Bronchial epithelial cell (primary cell): ENCODE results near the gene CAMTA1. TPM values are rescaled to one million over a fixed set of nuclear protein-coding genes. Genes with fewer than 3 reads are reported as not detected.

Experiments used
- DNase-seq: peaks from one replicate; pipeline ENCODE4 v3.0.0-alpha.2; 2010; ENCODE audit warnings: low read depth
- FAIRE-seq: peaks from 2 replicates; lab custom pipeline; 2011; peaks lifted over from hg19 to GRCh38; lab: Jason Lieb, UNC
- H3K27me3 ChIP-seq: 2 replicates; pipeline ENCODE4 v1.5.1; 2011; ENCODE audit warnings: low read length; ENCODE audit not compliant: control insufficient read depth, insufficient read depth
- H3K36me3 ChIP-seq: 2 replicates; pipeline ENCODE4 v1.5.1; 2011; ENCODE audit warnings: low read length; ENCODE audit not compliant: control insufficient read depth, insufficient read depth
- H3K4me3 ChIP-seq: 2 replicates; pipeline ENCODE4 v1.5.1; 2011; ENCODE audit warnings: mild to moderate bottlenecking, low read depth, low read length, control low read depth
- CTCF ChIP-seq: IDR thresholded peaks from 2 replicates; pipeline ENCODE4 v1.5.1; 2011; ENCODE audit warnings: mild to moderate bottlenecking, moderate library complexity, low read length, control low read depth, inconsistent platforms; ENCODE audit not compliant: insufficient read depth, severe bottlenecking
- total RNA-seq: library from RNA; depleted of rRNA; stranded (reverse); fragments of >200 nt; gene quantifications from 2 replicates; pipeline ENCODE4 v1.2.1, GENCODE V29; 2014

CAMTA1 gene
- total RNA-seq, 1 donor from 2014 or later = 68.2 TPM

GRCh38 chr1:7104339-7104738, 319.1 kb downstream of the CAMTA1 start:
- Histone ChIP-seq H3K36me3 (no peaks in the 10 kb centered on the region), H3K4me3 (no peak overlapping the region), H3K27me3 (no peaks in the 10 kb centered on the region)
- FAIRE-seq (no peak), DNase-seq (no peak)
- no peak for TF ChIP-seq CTCF

GRCh38 chr1:7105269-7105668, 320.0 kb downstream of the CAMTA1 start:
- no peak for FAIRE-seq

GRCh38 chr1:7106442-7107108, 321.3 kb downstream of the CAMTA1 start:
- H3K4me3 ChIP-seq = no peak overlapping the region
- DNase-seq = no peak
- H3K27me3 ChIP-seq = no peaks in the 10 kb centered on the region
- no peak for TF ChIP-seq CTCF
- H3K36me3 ChIP-seq = no peaks in the 10 kb centered on the region
- FAIRE-seq = no peak

More at GRCh38 chr1:7105269-7105668, 320.0 kb downstream of the CAMTA1 start:
- H3K27me3 ChIP-seq = no peaks in the 10 kb centered on the region
- H3K36me3 ChIP-seq = no peaks in the 10 kb centered on the region
- no peak for DNase-seq
- H3K4me3 ChIP-seq = no peak overlapping the region
- TF ChIP-seq CTCF = no peak

GRCh38 chr1:7107109-7107830, 322.0 kb downstream of the CAMTA1 start:
- Histone ChIP-seq H3K4me3 (no peak overlapping the region), H3K27me3 (no peaks in the 10 kb centered on the region), H3K36me3 (no peaks in the 10 kb centered on the region)
- FAIRE-seq = peak; percentile 64
- no peak for DNase-seq
- no peak for TF ChIP-seq CTCF

GRCh38 chr1:7108251-7108650, 323.0 kb downstream of the CAMTA1 start:
- Histone ChIP-seq H3K36me3 (no peaks in the 10 kb centered on the region), H3K27me3 (no peaks in the 10 kb centered on the region), H3K4me3 (no peak overlapping the region)
- no peak for TF ChIP-seq CTCF
- no peak for DNase-seq
- FAIRE-seq = no peak

GRCh38 chr1:7109901-7110300, 324.6 kb downstream of the CAMTA1 start:
- no peak for FAIRE-seq
- no peak for TF ChIP-seq CTCF
- Histone ChIP-seq H3K36me3 (no peaks in the 10 kb centered on the region), H3K27me3 (no peaks in the 10 kb centered on the region), H3K4me3 (no peak overlapping the region)
- peak; percentile 79 for DNase-seq
